ENCODE data around the gene SLC22A12.

Gene SLC22A12

DNA sequence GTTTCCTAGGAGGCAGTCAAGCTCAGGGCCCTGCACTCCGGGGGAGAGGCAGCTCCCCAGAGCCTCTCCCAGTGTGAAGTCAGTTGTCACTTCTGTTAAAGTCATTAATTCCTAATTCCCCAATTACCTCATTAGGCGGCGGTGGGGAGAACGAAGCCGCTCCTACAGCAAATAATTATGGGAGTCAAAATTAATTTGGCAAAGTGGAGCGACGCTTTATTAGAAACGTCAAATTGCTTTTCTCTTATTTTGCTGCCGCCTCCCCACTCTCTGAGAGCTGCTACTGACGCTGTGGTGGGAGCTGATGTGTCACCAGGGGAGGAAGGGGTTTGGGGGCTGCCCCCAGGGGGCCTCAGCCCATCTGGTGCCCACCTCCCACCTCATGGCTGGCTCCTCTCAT lies 41.6 kb downstream of the SLC22A12 start:
- no peaks in the 10 kb centered on the region for H3K36me3 ChIP-seq (replicated peaks; ENCODE audit: insufficient read depth, low read length)
- TF ChIP-seq, protein P1, sequence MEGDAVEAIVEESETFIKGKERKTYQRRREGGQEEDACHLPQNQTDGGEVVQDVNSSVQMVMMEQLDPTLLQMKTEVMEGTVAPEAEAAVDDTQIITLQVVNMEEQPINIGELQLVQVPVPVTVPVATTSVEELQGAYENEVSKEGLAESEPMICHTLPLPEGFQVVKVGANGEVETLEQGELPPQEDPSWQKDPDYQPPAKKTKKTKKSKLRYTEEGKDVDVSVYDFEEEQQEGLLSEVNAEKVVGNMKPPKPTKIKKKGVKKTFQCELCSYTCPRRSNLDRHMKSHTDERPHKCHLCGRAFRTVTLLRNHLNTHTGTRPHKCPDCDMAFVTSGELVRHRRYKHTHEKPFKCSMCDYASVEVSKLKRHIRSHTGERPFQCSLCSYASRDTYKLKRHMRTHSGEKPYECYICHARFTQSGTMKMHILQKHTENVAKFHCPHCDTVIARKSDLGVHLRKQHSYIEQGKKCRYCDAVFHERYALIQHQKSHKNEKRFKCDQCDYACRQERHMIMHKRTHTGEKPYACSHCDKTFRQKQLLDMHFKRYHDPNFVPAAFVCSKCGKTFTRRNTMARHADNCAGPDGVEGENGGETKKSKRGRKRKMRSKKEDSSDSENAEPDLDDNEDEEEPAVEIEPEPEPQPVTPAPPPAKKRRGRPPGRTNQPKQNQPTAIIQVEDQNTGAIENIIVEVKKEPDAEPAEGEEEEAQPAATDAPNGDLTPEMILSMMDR (IDR thresholded peaks at IDR 0.05; ENCODE audit: low read length) = no peak

DNA sequence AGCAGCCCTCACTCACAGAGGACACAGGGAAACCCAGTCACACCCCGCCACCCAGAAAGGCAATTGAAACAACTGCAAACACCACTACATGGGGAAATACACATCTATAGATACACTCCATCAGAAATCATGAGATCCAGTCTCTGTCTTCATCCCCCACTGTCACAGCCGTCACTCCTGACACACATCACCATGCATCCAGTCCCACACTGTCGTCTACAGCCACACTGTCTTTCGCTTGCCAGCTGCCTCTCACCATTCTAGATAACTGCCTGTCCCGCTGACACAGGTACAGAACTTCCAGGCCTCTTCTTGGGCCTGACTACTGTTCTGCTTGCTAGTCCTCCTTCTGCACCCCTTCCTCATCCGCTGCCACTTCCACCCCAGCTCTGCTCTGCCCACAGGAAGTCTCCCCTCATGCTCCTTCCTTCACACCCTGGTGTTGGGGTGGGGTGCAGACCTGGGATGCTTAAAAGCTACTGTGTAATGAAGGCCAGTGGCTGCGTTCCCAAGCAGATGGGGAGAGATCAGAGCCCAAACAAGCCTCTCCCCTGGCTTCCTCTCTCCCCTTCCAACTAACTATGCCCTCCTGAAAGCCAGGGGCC lies 42.6 kb downstream of the SLC22A12 start:
- DNase-seq = no peak
- H3K36me3 ChIP-seq (replicated peaks; ENCODE audit: insufficient read depth, low read length) = no peaks in the 10 kb centered on the region
- no peaks in the 10 kb centered on the region for H3K9me3 ChIP-seq (replicated peaks; ENCODE audit: insufficient read depth, low read length)
- H3K79me2 ChIP-seq (ENCODE audit: low read length) = no peaks in the 10 kb centered on the region
- no peak overlapping the region for H3K4me2 ChIP-seq (ENCODE audit: low read depth, low read length)
- no peak overlapping the region for H2AFZ ChIP-seq (ENCODE audit: low read length)
- no peaks in the 10 kb centered on the region for H3K9me2 ChIP-seq (replicated peaks; ENCODE audit: insufficient read depth, low read length)
- H3K9ac ChIP-seq (ENCODE audit: low read length) = no peak overlapping the region
- H3K27ac ChIP-seq (ENCODE audit: low read length) = no peak overlapping the region
- H3K4me3 ChIP-seq (ENCODE audit: low read length) = no peak overlapping the region
- H3F3A ChIP-seq (ENCODE audit: insufficient read depth, low read length) = no peaks in the 10 kb centered on the region
- H4K20me1 ChIP-seq (ENCODE audit: insufficient read depth, low read length) = no peaks in the 10 kb centered on the region
- peaks cover 82% of the 10 kb centered on the region for H3K27me3 ChIP-seq (replicated peaks; ENCODE audit: insufficient read depth, low read length)
- TF ChIP-seq, protein P1 (IDR thresholded peaks at IDR 0.05; ENCODE audit: low read length) = no peak
- TF ChIP-seq EZH2phosphoT487 (IDR thresholded peaks at IDR 0.05; ENCODE audit: low read length) = no peak
- no peak for TF ChIP-seq EZH2 (optimal IDR thresholded peaks at IDR 0.05; ENCODE audit: low read depth, low read length)
- H3K4me1 ChIP-seq (ENCODE audit: low read length) = no peaks in the 10 kb centered on the region

More for the DNA sequence above, 41.6 kb downstream of the SLC22A12 start:
- Histone ChIP-seq H3K27me3 (replicated peaks; ENCODE audit: insufficient read depth, low read length) (peaks cover 82% of the 10 kb centered on the region), H3K9ac (ENCODE audit: low read length) (no peak overlapping the region), H3K79me2 (ENCODE audit: low read length) (no peaks in the 10 kb centered on the region), H3K9me2 (replicated peaks; ENCODE audit: insufficient read depth, low read length) (no peaks in the 10 kb centered on the region), H4K20me1 (ENCODE audit: insufficient read depth, low read length) (no peaks in the 10 kb centered on the region), H3F3A (ENCODE audit: insufficient read depth, low read length) (no peaks in the 10 kb centered on the region), H3K27ac (ENCODE audit: low read length) (no peak overlapping the region), H2AFZ (ENCODE audit: low read length) (no peak overlapping the region), H3K4me3 (ENCODE audit: low read length) (no peak overlapping the region), H3K4me2 (ENCODE audit: low read depth, low read length) (no peak overlapping the region), H3K9me3 (replicated peaks; ENCODE audit: insufficient read depth, low read length) (no peaks in the 10 kb centered on the region), H3K4me1 (ENCODE audit: low read length) (no peaks in the 10 kb centered on the region)
- DNase-seq = no peak

DNA sequence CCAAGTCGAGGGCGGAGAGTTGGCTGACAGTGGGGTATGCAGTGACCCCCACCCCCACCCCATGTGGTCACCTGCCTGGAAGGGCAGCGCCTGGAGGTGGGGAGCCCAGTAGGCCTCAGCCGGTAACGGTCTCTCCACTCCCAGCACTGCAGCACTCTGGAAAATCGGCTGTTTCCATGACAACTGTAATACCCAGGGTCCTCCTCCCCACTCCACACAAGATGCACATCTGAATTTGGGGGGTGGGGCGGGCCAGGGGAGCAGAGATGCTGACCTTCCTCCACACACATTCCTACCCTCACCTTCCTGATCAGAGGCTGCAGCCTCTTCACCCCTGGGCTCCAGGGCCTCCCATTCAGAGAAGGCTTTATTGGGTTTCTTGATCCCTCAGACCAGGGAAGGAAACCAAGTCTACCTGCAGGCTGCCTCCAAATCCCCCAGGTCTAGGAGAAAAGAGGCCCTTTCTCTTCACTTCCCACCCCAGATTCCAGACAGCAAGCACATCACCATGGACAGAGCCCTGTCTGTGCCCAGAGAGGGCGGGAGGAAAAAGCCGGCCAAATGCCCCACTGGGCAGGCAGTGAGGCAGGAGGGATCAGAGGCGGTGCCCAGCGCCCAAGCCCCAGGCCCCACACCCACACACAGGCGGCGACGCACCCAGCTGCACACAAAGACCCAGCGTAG lies 46.5 kb downstream of the SLC22A12 start:
- no peak for DNase-seq
- Histone ChIP-seq H3K27ac (ENCODE audit: low read length) (no peak overlapping the region), H3K4me1 (ENCODE audit: low read length) (no peaks in the 10 kb centered on the region), H3K27me3 (replicated peaks; ENCODE audit: insufficient read depth, low read length) (peaks cover 94% of the 10 kb centered on the region), H2AFZ (ENCODE audit: low read length) (no peak overlapping the region), H3K9me3 (replicated peaks; ENCODE audit: insufficient read depth, low read length) (no peaks in the 10 kb centered on the region), H3K79me2 (ENCODE audit: low read length) (no peaks in the 10 kb centered on the region), H3K36me3 (replicated peaks; ENCODE audit: insufficient read depth, low read length) (no peaks in the 10 kb centered on the region), H3K9ac (ENCODE audit: low read length) (no peak overlapping the region), H3K9me2 (replicated peaks; ENCODE audit: insufficient read depth, low read length) (no peaks in the 10 kb centered on the region), H3K4me3 (ENCODE audit: low read length) (no peak overlapping the region), H3K4me2 (ENCODE audit: low read depth, low read length) (no peak overlapping the region), H3F3A (ENCODE audit: insufficient read depth, low read length) (no peaks in the 10 kb centered on the region), H4K20me1 (ENCODE audit: insufficient read depth, low read length) (no peaks in the 10 kb centered on the region)
- TF ChIP-seq EZH2 (optimal IDR thresholded peaks at IDR 0.05; ENCODE audit: low read depth, low read length) (no peak), EZH2phosphoT487 (IDR thresholded peaks at IDR 0.05; ENCODE audit: low read length) (no peak)
- TF ChIP-seq, protein P1 (IDR thresholded peaks at IDR 0.05; ENCODE audit: low read length) = no peak

Data from MM.1S (cell line).